Central memory CD4-positive, alpha-beta T cell (primary cell): Measurements from ENCODE around the gene FRMPD2.
"Not testable (repeated sequence)": the region's sequence is repeated elsewhere in the genome, so short reads cannot be mapped to it uniquely, and the experiment has no call there.

Experiments used
- DNase-seq: peaks from one replicate; pipeline ENCODE4 v3.0.0; 2022

Gene FRMPD2

DNA sequence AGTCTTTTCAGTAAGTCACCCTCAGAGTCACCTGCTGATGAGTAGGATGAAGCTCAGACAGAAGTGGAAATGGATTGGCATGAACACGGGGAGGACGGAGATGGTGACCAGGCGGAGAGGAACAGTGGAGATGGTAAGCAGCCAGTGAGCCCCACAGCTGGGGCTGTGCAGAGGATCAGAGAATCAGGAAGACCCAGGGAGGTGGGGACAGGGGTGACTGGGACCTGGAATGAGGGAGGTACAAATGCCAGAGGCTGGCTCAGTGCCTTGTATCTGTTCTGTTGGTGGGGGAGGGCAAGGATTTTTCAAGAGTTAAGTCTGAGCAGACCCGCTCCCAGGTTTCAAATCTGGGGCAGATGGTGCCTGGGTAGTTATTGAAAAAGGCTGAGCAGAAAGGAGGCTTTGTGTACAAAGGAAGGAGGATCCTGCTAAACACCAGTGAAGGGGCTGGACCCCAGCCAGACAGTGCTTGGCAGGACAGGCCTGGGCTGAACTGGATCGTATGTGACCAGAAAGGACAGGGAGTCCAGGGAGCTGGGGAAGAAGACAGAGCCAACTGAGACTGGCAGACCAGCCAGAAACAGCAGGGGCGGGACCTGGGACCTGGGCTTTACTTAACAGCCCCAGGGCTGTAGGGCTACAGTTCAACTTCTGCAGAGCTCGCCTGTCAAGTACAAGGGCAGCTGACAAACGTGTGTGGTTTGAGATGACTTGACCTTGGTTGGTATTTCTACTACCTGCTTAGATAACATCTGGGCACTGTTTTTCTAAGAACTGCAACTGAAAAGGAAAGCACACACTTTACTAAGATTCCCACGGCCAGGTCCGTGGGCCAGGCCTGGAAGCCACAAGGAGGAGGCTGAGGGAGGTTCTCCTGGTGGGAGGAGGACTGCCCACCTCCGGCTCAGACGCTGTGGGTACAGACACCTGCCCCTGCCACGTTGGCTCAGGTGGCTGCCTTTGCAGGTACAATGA is 13.2 kb upstream of the FRMPD2 start:
- no peak for DNase-seq

DNA sequence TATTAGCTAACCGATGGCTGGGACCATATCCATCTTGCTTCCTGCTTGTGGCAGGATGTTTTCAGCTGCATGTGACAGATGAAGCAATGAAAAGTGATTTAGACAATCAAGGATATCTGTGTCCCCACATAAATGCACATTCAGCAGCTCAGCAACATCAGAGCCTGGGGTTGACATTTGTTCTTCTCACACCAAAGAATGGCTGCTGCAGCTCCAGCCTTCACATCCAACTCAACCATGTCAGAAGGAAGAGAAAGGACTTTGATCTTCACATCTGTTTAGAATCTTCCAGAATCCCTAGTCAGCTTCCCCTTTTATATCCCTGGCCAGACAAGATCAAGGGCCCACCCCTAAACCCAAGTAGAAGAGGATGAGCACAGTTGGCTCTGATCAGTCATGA is 11.9 kb upstream of the FRMPD2 start:
- no peak for DNase-seq

DNA sequence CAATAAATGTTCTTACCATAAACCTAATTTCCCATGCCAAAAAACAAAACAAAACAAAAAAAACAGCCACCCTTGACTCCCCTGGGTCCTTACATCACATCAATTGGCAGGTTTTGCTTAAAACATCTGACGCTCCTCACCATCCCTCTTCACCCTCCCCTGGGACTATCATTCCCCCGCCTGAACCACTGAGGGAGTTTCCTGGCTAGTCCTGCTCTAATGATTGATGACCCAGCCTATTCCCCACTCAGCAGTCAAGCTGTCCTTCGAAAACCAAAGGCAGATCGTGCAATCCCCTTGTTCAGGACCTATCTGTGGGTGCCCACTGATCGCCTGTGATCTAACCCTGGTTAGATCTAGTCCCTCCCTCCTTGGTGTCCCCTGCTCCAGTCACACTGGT is 11.2 kb upstream of the FRMPD2 start:
- no peak for DNase-seq

DNA sequence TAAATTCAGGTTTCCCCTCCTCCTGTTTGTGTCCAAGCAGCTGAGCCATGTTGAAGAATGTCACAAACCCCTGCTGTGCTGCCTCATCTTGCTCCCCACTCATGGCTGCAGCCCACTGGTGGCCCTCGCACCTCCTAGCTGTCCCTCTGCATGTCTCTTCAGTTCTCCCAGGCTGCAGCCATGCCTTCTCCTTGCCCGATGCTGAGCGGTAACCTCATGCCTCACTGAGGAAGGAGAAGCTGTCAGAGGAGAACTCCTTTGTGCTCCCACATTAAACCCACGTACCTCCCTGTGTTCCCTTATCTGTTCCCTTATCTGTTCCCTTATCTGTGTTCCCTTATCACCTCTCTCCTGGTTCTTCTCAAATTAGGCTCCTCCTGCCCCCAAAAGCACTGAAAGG is 10.3 kb upstream of the FRMPD2 start:
- no peak for DNase-seq

DNA sequence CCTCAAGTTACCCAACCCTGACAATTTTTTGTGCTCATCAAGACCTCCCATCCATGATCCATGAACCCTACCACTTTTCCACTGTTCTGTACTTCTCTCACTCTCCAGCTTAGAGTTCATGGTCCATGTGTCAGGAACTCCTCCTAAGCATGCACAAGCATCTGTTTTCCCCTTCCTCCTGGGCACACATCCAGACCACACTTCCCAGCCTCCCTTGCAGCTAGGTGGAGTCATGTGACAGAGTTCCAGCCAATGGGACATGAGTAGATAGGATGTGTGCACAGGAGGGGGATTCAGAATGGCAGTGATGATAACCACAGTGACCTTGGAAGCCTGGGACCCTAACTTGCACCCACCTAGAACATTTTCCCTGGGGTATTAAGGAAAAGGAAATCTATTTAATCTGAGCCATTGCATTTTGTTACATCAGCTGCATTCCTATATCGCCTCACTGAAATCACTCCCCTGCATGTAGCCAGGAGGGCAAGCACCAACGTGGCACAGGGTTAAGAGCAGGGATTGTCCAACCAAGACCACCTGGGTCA is 9.6 kb upstream of the FRMPD2 start:
- DNase-seq, result no peak

DNA sequence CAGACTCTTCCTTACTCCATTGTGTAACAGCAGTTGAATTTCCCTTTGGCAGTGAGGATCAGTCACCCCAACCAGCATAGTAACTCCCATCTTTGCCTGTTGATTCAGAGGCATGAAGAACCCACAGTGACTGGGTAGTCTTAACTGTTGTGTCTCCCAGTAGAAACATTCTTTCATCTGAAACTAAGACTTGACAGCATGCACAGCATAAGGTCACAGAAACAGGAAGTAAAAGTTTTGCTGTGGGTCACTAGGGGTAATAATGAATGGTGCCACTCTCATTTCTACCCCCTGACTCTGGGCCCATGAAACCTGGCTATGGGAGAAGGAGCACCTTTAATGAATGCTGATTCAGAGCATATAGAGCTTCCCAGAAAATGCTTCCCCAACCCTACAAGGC is 8.3 kb upstream of the FRMPD2 start:
- no peak for DNase-seq

DNA sequence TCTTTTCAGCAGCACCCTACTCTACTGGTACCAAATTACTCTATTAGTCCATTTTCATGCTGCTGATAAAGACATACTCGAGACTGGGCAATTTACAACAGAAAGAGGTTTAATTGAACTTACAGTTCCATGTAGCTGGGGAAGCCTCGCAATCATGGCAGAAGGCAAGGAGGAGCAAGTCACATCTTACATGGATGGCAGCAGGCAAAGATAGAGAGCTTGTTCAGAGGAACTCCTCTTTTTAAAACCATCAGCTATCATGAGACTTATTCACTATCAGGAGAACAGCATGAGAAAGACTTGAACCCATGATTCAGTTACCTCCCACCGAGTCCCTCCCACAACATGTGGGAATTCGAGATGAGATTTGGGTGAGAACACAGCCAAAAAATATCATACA is 7.2 kb upstream of the FRMPD2 start:
- DNase-seq, result not testable (repeated sequence)

DNA sequence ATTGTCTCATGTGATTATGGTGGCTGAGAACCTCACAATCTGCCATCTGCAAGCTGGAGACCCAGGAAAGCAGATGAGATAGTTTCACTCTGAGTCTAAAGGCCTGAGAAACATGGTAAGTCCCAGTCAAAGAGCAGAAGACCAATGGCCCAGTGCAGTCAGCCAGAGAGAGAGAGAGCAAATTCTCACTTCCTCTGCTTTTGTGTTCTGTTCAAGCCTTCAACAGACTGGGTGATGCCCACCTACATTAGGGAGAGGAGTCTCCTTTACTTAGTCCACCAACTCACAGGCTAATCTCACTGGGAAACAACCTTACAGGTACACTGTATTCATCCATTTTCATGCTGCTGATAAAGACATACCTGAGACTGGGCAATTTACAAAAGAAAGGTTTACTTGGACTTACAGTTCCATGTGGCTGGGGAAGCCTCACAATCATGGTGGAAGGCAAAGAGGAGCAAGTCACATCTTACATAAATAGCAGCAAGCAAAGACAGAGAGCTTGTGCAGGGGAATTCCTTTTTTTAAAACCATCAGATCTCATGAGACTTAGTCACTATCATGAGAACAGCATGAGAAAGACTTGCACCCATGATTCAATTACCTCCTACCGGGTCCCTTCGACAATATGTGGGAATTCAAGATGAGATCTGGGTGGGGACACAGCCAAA is 4.7 kb upstream of the FRMPD2 start:
- DNase-seq, result no peak

DNA sequence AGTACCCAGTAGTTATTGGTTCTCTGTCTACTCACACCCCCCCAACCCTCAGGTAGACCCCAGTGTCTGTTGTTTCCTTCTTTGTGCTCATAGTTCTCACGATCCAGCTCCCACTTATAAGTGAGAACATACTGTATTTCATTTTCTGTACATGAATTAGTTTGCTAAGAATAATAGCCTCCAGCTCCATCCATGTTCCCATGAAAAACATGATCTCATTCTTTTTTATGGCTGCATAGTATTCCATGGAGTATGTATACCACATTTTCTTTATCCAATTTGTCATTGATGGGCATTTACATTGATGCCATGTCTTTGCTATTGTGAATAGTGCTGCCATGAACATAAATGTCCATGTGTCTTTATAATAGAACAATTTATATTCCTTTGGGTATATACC is 2.6 kb upstream of the FRMPD2 start:
- DNase-seq, result no peak

DNA sequence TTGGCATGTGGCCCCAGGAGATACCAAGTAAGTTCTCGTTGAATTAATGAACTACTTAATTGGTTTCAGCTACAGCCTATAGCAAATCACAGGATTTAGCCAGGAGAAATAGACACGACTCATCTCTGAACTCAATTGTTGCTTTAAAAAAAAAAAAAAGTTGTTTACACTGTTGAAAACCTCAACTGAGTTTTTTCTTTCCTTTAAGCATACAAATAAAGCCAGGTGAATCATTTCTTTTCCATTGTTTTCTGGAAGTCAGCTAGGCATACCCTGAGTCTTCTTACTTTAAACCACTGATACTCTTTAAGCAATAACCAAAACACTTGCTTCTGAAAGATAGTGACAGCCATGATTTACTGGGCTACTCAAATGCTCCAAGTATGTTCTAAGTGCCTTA is 755 bp downstream of the FRMPD2 start:
- DNase-seq, result no peak

DNA sequence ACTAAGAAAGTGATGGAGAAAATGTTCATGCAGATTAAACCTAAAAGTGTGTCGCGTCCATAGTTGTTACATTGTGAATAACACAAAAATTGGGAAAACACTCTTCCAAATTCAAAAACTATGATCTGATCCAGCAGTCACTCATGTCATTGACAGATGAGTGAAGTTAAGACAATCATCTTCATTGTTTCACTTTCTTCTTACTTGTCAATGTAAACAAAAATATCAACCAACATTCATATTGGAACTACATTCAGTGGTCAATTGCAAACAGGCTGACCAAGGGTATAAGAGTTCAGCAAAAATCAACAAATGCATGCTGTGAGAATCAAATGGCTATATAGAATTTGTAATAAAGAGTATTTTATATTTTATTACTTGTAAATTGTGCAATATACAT is 1.8 kb downstream of the FRMPD2 start:
- DNase-seq, result no peak

DNA sequence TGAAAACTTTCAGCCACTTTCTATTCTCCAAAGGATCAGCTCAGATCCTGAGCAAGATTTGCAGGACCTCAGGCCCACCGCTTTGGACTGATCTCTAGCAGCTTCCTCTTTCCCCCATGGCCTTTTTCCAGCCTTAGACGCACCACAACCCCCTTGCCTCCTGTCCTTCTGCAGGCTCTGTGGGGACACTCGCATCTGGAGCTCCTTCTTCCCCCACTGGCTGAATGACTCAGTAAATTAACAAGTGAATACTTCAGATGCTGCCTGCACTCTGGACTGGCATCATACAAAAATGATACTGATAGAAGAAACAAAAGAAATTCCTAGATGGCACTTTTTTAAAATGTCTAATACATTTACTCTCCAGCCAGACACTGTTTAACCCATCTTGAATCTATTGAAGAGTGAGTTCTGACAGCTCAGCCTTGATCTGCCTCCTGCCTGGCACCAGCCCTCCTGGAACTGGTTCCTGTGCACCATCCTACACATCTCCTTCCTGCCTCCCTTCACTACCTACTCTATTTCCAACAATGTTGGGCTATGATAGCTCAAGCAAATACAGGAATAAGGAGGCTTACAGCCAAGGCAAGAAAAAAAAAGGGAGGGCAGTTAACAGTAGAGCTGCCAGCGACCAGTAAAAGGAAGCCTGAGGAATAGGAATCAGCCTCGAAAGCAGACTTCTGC is 3.3 kb downstream of the FRMPD2 start:
- DNase-seq, result no peak

DNA sequence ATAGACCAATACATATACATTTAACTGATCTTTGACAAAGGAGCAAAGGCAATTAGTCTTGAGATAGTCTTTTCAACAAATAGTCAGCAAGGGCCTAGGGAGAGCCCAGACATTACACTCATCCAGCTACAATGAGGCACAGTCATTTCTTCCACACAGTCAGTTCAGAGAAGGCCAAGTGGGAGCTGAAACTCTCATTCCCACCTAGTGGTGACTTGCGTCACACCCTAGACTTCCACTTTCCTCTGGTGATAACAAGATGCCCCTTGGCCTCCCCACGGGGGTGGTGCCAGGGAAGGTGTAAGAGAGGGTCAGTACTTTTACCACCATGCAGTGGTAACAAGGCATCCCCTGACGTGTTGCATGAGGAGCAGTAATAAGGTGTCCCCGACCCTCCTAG is 8.0 kb downstream of the FRMPD2 start:
- DNase-seq, result no peak

DNA sequence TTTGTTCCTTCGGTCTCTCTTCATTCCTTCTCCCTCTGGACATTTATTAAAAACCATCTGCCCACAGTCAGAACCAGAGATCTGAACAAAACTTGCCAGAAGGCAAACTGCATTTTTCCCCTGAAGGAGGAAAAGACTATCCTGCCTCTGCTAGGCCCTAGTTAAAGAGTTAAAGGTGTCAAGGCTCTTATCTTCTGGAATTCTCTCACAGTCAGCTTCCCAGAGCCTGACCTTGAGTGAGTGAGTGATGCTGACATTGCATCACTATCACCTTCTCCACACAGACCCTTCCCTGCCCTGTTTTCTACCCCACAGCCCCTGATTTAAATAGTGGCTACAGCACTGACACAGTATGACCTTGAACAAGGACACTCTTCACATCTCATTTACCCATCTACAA is 16.4 kb downstream of the FRMPD2 start:
- DNase-seq, result no peak

DNA sequence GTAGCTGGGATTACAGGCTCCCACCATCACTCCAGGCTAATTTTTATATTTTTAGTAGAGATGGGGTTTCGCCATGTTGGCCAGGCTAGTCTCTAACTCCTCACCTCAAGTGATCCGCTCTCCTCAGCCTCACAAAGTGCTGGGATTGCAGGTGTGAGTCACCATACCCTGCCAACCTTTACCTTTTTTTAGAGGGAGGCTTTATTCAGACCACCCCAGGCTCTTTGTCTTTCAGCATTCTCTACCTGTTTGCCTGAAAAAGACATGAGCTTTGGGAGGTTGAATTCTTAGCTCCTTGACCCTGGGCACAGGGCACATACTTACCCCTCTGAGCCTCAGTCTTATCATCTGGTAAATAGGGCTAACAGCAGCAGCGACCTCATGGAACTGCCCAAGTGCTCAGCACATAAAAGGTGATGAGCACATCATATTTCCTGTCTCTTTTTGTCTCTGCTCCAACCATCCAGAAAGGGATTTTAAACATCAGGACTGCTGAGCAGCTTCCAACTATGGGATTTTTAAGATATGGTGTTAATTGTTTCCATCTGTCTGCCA is 17.0 kb downstream of the FRMPD2 start:
- no peak for DNase-seq

DNA sequence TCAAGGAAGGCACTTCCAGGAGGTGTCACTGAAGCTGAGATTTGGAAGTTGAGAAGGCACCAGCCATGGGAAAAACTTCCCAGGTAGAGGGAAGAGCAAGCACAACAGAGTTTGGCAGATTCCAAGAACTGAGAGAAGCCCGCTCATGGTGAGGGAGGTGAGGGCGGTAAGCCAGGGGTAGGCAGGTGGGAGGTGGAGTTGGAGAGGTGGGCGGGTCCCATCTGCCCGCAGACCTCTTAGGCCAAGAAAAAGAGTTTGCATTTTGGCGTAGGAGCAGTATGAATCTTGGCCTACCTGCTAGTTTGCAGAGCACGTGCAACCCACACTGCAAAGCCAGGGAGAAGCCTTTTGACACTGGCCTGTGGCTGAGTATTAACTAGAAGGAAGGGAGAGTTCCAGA is 18.8 kb downstream of the FRMPD2 start:
- no peak for DNase-seq

DNA sequence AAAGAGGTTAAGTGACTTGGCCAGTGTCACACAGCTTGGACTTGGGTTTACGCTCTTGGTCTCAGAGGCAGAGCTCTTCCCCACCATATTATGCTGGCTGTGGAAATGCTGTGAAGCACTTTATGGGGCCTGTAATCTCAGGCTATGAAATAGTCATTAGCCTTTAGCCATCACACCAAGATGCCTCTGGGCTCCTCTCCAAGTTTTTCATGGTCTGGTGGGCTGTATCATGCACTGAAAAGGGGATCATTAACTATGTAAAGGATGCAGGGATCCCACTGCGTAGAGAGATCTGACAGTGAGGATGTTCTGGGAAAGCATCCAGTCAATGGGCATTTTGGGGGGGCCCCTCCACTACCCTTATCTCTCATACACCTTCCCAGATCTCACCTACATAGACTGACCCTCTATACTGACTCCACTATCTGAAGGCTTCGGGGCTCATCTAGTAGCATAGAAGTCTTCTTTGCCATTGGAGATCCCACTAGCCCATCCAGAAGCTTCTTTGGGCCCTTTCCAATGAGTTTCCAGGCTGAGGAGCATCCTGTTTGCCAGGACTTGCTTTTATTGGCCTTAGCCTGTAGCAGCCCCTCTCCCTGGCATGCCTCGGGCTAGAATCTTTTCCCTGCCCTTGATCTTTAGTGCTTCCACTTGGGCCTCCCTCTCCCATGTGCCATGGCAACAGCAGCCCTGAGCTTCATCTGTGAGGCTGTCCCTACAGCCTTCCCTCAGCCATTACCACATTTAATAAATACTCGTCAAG is 19.6 kb downstream of the FRMPD2 start:
- DNase-seq, result no peak

DNA sequence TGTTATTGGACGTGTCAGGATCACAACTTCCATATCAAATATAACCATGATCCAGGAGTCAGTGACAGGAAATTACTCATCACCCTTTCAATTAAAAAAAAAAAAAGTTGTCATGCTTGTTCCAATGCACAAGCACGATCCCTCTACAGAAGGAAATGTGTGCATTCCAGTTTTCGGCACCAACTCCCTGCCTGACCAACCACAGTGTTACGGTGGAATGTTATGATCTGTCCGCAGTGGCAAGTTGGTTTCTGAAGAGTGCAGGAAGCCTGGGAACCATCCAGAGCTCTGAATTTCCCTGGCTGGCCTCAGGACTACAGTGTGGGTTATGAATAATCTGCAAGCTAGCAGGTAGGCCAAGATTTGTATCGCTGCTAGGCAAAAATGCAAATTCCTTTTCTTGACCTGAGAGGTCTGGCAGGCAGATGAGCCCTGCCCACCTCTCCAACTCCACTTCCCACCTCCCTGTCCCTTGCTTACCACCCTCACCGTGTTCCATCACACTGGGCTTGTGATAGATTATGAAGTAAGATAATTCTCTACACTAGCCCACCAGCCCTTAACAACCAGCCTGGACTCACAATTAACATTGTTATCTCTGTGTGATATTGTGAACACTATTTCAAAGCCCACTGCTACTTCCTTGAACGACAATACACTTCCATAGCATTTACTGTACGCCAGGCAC is 20.4 kb downstream of the FRMPD2 start:
- no peak for DNase-seq

DNA sequence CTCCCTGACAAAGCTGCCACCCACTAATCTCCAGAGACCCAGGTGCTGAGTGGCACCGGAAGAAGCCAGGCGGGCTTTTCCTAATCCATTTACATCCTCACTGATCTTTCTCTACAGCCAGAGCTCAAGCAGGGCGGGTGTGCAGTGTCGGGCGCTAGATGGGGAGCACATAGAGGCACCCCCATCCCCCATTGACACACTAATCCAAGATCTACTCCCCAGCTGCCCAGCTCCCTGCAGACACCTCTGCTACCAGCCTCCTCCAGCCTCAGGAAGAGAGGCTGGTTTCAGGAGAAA is 22.2 kb downstream of the FRMPD2 start:
- DNase-seq, result no peak

DNA sequence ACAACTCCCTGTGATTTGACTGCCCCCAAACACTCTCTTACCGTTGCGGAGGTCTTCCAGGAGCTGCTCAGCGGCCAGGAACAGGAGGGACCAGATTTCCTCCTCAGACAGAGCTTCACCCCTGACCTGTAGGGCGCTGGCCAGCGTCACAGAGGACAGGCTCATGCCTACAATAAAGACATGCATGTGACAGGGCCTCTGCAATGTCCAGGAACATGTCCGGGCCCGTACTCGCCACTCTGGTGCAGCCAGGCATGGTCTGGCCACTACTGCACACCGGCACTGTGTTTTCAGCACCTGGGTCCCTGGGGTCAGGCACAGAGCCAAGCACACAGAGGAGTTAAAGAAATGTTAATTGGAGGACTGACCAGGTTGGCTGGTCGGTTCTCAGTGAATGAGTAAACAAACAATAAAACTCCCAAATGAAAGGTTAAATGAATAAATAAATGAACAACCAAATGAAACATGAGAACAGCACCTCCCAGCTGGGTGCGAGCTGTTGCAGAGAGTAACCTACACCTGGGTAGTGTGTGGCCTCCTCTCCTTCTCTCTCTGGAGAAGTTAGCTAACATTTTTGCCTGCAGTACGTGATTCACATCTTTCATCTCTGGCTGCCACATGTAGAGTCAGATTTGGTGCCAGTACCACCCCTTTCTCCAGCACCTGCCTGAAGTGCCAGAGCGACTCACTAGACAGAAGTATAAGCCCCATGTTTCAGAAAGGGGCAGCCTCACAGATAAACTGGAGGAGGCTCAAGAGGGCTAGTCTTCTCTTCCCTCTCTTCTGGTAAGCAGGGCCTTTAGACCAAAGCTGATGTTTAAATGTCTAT is 22.8 kb downstream of the FRMPD2 start:
- no peak for DNase-seq

DNA sequence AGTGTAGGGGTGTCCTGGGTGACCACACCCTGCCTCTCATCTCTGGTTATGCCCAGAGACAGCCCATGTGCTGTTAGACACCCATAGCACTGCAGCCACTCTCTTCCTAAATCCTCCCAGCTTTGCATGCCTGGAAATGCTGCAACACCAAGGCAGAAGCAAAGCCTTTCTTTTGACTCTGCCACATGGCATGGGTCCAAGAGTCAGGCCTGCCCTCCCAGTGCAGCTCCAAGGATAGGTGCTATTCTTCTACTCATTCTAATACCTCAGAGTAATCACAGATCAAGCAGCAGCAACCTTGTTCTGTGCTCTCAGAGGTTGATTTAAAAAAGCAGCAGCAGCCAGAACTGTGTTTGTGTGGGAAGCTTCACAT is 23.4 kb downstream of the FRMPD2 start:
- DNase-seq, result no peak
